Breast epithelium (tissue), 3 donors: ENCODE data around the gene SIL1.

Experiments used
- CTCF ChIP-seq, 3 donors: fragments of 450-650 bp; IDR thresholded peaks; one replicate each; pipeline ENCODE4 v1.5.1; 2016 to 2017; ENCODE audit warnings: antibody characterized with exemption in 3 of 3, mild to moderate bottlenecking in 3 of 3, moderate library complexity in 3 of 3
- POLR2A ChIP-seq: fragments of 450-650 bp; IDR thresholded peaks from one replicate; pipeline ENCODE4 v1.6.1; 2016; ENCODE audit warnings: antibody characterized with exemption, mild to moderate bottlenecking, moderate library complexity

- TF ChIP-seq CTCF (IDR thresholded peaks at IDR 0.05), result no peak
- TF ChIP-seq POLR2A, result no peak
Measured at GRCh38 chr5:139079225-139079990, 118.8 kb downstream of the SIL1 start.
